SK-N-SH (cell line): ENCODE measurements around the gene SLC9A8. TPM values are rescaled to one million over a fixed set of nuclear protein-coding genes. Genes with fewer than 3 reads are reported as not detected.

ENCODE experiments used
- CTCF ChIA-PET: fragments of 300-600, 350-600 bp; formaldehyde crosslinking; extraction: SDS; loops from one replicate; lab custom pipeline; 2021; lab: Yijun Ruan, JAX
- POLR2A ChIA-PET: fragments of 350-600 bp; sonication (Branson Sonifier 250); formaldehyde crosslinking; extraction: SDS; loops from one replicate; lab custom pipeline; 2020; ENCODE audit warnings: antibody characterized with exemption, inconsistent platforms; lab: Yijun Ruan, JAX
- DNase-seq: peaks from one replicate; pipeline ENCODE4 v3.0.0; 2012
- H2AFZ ChIP-seq: fragments of 200-600 bp; sonication (generic); 2 replicates; pipeline ENCODE4 v1.8.1; 2016; ENCODE audit warnings: antibody characterized with exemption, mild to moderate bottlenecking, low read depth
- H3F3A ChIP-seq: fragments of 200-600 bp; sonication (generic); replicated peaks from 2 replicates; pipeline ENCODE3; 2016; ENCODE audit warnings: antibody characterized with exemption, mild to moderate bottlenecking; ENCODE audit not compliant: insufficient read depth
- H3K27ac ChIP-seq, 2 experiments: fragments of 200-500 bp in 1 of 2; fragments of 200-600 bp in 1 of 2; sonication (Bioruptor generic) in 1 of 2; sonication (generic), shearing (Covaris generic) in 1 of 2; 2 replicates each; pipeline versions ENCODE4 v1.5.1 to v1.6.1; 2014 to 2016; ENCODE audit warnings: low read depth in 2 of 2, inconsistent platforms in 1 of 2, low read length in 1 of 2, mild to moderate bottlenecking in 1 of 2, mixed read lengths in 1 of 2
- H3K27me3 ChIP-seq: fragments of 200-600 bp; sonication (generic), shearing (Covaris generic); 2 replicates; pipeline ENCODE4 v1.6.1; 2016; ENCODE audit warnings: mixed run types; ENCODE audit not compliant: insufficient read depth
- H3K36me3 ChIP-seq, 2 experiments: fragments of 200-500 bp in 1 of 2; fragments of 200-600 bp in 1 of 2; sonication (Bioruptor generic) in 1 of 2; sonication (generic) in 1 of 2; replicated peaks in 1 of 2; 2 replicates each; pipeline versions ENCODE3 to v1.5.1; 2014 to 2016; ENCODE audit warnings: low read length in 1 of 2, mild to moderate bottlenecking in 1 of 2; ENCODE audit not compliant: insufficient read depth in 2 of 2, control insufficient read depth in 1 of 2
- H3K4me1 ChIP-seq, 2 experiments: fragments of 200-500 bp in 1 of 2; fragments of 200-600 bp in 1 of 2; sonication (Bioruptor generic) in 1 of 2; sonication (generic), shearing (Covaris generic) in 1 of 2; 2 replicates each; pipeline versions ENCODE4 v1.5.1 to v1.6.1; 2014 to 2016; ENCODE audit warnings: low read depth in 1 of 2, low read length in 1 of 2, mixed run types in 1 of 2; ENCODE audit not compliant: insufficient read depth in 2 of 2, control insufficient read depth in 1 of 2
- H3K4me2 ChIP-seq: fragments of 200-600 bp; sonication (generic), shearing (Covaris generic); 2 replicates; pipeline ENCODE4 v1.6.1; 2017; ENCODE audit warnings: mixed run types
- H3K4me3 ChIP-seq, 2 experiments: fragments of 200-500 bp in 1 of 2; fragments of 200-600 bp in 1 of 2; sonication (Bioruptor generic) in 1 of 2; sonication (generic), shearing (Covaris generic) in 1 of 2; 2 replicates each; pipeline versions ENCODE4 v1.5.1 to v1.8.1; 2014 to 2016; ENCODE audit warnings: low read depth in 2 of 2, inconsistent platforms in 1 of 2, low read length in 1 of 2, mild to moderate bottlenecking in 1 of 2, mixed read lengths in 1 of 2, moderate library complexity in 1 of 2
- H3K79me2 ChIP-seq: fragments of 200-600 bp; sonication (generic); 2 replicates; pipeline ENCODE4 v1.8.1; 2017; ENCODE audit warnings: mild to moderate bottlenecking; ENCODE audit not compliant: insufficient read depth
- H3K9ac ChIP-seq: fragments of 200-600 bp; sonication (generic); 2 replicates; pipeline ENCODE4 v1.6.1; 2017; ENCODE audit warnings: mixed run types
- H3K9me2 ChIP-seq: fragments of 200-600 bp; sonication (generic); 2 replicates; pipeline ENCODE4 v1.6.1; 2017; ENCODE audit warnings: mixed run types
- H3K9me3 ChIP-seq: fragments of 200-600 bp; sonication (generic); 2 replicates; pipeline ENCODE4 v1.6.1; 2017; ENCODE audit warnings: mixed run types, mild to moderate bottlenecking, moderate library complexity
- H4K20me1 ChIP-seq: fragments of 200-600 bp; sonication (generic); 2 replicates; pipeline ENCODE4 v1.6.1; 2017; ENCODE audit warnings: mild to moderate bottlenecking, mixed run types; ENCODE audit not compliant: insufficient read depth
- EP300 ChIP-seq, 2 experiments: IDR thresholded peaks; 2 replicates each; pipeline versions ENCODE4 v1.4.0 to v1.6.1; 2012; ENCODE audit warnings: borderline replicate concordance in 1 of 2, low read depth in 1 of 2, low read length in 1 of 2
- FOSL2 ChIP-seq: IDR thresholded peaks from 2 replicates; pipeline ENCODE4 v1.4.0; 2012; ENCODE audit warnings: low read depth, mild to moderate bottlenecking, moderate library complexity, borderline replicate concordance
- FOXJ3 ChIP-seq: sonication (generic); formaldehyde crosslinking; IDR thresholded peaks from 2 replicates; pipeline ENCODE4 v1.5.1; 2020; ENCODE audit warnings: mild to moderate bottlenecking, missing genetic modification reagents
- FOXM1 ChIP-seq: IDR thresholded peaks from 2 replicates; pipeline ENCODE4 v1.4.0; 2012; ENCODE audit warnings: low read depth, mild to moderate bottlenecking
- GABPA ChIP-seq: IDR thresholded peaks from 2 replicates; pipeline ENCODE4 v1.4.0; 2012; ENCODE audit warnings: low read depth, mild to moderate bottlenecking
- GATA2 ChIP-seq: sonication (generic); formaldehyde crosslinking; IDR thresholded peaks from 2 replicates; pipeline ENCODE4 v1.5.0; 2020; ENCODE audit warnings: mild to moderate bottlenecking, missing genetic modification reagents
- JUND ChIP-seq: IDR thresholded peaks from 2 replicates; pipeline ENCODE4 v1.4.0; 2012
- MAX ChIP-seq: IDR thresholded peaks from 2 replicates; pipeline ENCODE4 v1.4.0; 2012; ENCODE audit warnings: low read depth
- MEF2A ChIP-seq: IDR thresholded peaks from 2 replicates; pipeline ENCODE4 v1.4.0; 2012; ENCODE audit warnings: low read depth, borderline replicate concordance
- NFIC ChIP-seq: IDR thresholded peaks from 2 replicates; pipeline ENCODE4 v1.4.0; 2012; ENCODE audit warnings: borderline replicate concordance
- PBX3 ChIP-seq: IDR thresholded peaks from 2 replicates; pipeline ENCODE4; 2012
- RCOR1 ChIP-seq: fragments of 150-350 bp; IDR thresholded peaks from 2 replicates; pipeline ENCODE4 v1.6.1; 2017; ENCODE audit warnings: antibody characterized with exemption, low read length
- RXRA ChIP-seq: IDR thresholded peaks from 2 replicates; pipeline ENCODE4 v1.4.0; 2012; ENCODE audit warnings: low read depth, mild to moderate bottlenecking, borderline replicate concordance
- SIN3A ChIP-seq: IDR thresholded peaks from 2 replicates; pipeline ENCODE4 v1.6.1; 2012; ENCODE audit warnings: low read depth, mild to moderate bottlenecking, low read length, moderate library complexity, borderline replicate concordance
- SMC3 ChIP-seq: IDR thresholded peaks from 2 replicates; pipeline ENCODE4 v1.6.1; 2012; ENCODE audit warnings: low read depth, low read length, improper control_type of control experiment
- TEAD4 ChIP-seq: IDR thresholded peaks from 2 replicates; pipeline ENCODE4 v1.4.0; 2012; ENCODE audit warnings: mild to moderate bottlenecking, borderline replicate concordance; ENCODE audit not compliant: insufficient read depth
- YY1 ChIP-seq: IDR thresholded peaks from 2 replicates; pipeline ENCODE4 v1.4.0; 2012; ENCODE audit warnings: low read depth, mild to moderate bottlenecking
- WGBS: methylation state at CpG from one replicate; pipeline ENCODE4 v1.1.6; 2017; ENCODE audit warnings: low lambda C conversion rate; 5-methylcytosine and 5-hydroxymethylcytosine counted together
- polyA plus RNA-seq, 3 experiments: library from polyadenylated mRNA; depleted of rRNA; stranded (reverse); fragments of >200 nt; gene quantifications; 2 replicates each; pipeline ENCODE4 v1.2.3, GENCODE V29; 2012
- TF ChIP-seq, protein P1 (sequence below): fragments of 150-350 bp; IDR thresholded peaks from 2 replicates; pipeline ENCODE4 v1.6.1; 2017; ENCODE audit warnings: antibody characterized with exemption, low read length, low read depth, borderline replicate concordance
- TF ChIP-seq, protein P2 (sequence below): fragments of 200-600 bp; sonication (generic); IDR thresholded peaks from 2 replicates; pipeline ENCODE4 v1.6.1; 2017; ENCODE audit warnings: antibody characterized with exemption, mild to moderate bottlenecking, moderate library complexity
- TF ChIP-seq, protein P3 (sequence below): IDR thresholded peaks from 2 replicates; pipeline ENCODE4 v1.6.1; 2012; ENCODE audit warnings: mild to moderate bottlenecking, low read depth, low read length, moderate library complexity

The SLC9A8 gene
- polyA plus RNA-seq, 1 of the 3 experiments (the other 2 are of a cell fraction): 3.4 TPM

DNA sequence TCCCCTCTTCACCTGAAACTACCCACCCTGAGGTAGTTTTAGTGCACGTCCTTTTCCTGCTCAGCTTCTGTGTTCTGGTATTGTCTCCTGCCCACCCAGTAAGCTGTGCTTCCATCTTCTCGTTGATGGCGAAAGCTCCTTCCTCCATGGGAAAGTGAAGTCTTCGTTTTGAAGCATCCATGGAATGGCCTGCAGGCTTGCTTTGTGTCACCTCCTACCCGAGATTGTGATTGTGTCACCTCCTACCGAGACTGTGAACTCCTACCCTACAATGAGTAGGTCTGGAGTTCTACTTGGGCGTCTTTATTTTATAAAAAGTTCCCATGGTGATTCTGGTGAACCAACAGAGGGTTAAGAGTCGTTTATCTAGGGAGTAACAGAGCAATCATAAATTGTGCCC, 25.9 kb downstream of the SLC9A8 start:
- DNase-seq: no peak
- Histone ChIP-seq H3K4me3 (no peak overlapping the region), H3K36me3 (peaks cover 4 to 13% of the 10 kb centered on the region in 2 experiments), H3K27me3 (no peaks in the 10 kb centered on the region)
- TF ChIP-seq FOSL2 (no peak), EP300 (IDR thresholded peaks at IDR 0.05; ENCODE audit: borderline replicate concordance in 1 of 2, low read depth in 1 of 2, low read length in 1 of 2) (no peak), SMC3 (no peak), FOXJ3 (CRISPR knock-in tag) (no peak), MAX (no peak), RXRA (no peak), PBX3 (no peak), NFIC (no peak), GABPA (no peak), YY1 (no peak), FOXM1 (no peak), SIN3A (no peak), MEF2A (no peak), JUND (no peak), GATA2 (CRISPR knock-in tag) (no peak), TEAD4 (no peak), RCOR1 (no peak)
- TF ChIP-seq, protein P1, sequence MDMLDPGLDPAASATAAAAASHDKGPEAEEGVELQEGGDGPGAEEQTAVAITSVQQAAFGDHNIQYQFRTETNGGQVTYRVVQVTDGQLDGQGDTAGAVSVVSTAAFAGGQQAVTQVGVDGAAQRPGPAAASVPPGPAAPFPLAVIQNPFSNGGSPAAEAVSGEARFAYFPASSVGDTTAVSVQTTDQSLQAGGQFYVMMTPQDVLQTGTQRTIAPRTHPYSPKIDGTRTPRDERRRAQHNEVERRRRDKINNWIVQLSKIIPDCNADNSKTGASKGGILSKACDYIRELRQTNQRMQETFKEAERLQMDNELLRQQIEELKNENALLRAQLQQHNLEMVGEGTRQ: no peak
- TF ChIP-seq, protein P2, sequence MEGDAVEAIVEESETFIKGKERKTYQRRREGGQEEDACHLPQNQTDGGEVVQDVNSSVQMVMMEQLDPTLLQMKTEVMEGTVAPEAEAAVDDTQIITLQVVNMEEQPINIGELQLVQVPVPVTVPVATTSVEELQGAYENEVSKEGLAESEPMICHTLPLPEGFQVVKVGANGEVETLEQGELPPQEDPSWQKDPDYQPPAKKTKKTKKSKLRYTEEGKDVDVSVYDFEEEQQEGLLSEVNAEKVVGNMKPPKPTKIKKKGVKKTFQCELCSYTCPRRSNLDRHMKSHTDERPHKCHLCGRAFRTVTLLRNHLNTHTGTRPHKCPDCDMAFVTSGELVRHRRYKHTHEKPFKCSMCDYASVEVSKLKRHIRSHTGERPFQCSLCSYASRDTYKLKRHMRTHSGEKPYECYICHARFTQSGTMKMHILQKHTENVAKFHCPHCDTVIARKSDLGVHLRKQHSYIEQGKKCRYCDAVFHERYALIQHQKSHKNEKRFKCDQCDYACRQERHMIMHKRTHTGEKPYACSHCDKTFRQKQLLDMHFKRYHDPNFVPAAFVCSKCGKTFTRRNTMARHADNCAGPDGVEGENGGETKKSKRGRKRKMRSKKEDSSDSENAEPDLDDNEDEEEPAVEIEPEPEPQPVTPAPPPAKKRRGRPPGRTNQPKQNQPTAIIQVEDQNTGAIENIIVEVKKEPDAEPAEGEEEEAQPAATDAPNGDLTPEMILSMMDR: no peak
- TF ChIP-seq, protein P3, sequence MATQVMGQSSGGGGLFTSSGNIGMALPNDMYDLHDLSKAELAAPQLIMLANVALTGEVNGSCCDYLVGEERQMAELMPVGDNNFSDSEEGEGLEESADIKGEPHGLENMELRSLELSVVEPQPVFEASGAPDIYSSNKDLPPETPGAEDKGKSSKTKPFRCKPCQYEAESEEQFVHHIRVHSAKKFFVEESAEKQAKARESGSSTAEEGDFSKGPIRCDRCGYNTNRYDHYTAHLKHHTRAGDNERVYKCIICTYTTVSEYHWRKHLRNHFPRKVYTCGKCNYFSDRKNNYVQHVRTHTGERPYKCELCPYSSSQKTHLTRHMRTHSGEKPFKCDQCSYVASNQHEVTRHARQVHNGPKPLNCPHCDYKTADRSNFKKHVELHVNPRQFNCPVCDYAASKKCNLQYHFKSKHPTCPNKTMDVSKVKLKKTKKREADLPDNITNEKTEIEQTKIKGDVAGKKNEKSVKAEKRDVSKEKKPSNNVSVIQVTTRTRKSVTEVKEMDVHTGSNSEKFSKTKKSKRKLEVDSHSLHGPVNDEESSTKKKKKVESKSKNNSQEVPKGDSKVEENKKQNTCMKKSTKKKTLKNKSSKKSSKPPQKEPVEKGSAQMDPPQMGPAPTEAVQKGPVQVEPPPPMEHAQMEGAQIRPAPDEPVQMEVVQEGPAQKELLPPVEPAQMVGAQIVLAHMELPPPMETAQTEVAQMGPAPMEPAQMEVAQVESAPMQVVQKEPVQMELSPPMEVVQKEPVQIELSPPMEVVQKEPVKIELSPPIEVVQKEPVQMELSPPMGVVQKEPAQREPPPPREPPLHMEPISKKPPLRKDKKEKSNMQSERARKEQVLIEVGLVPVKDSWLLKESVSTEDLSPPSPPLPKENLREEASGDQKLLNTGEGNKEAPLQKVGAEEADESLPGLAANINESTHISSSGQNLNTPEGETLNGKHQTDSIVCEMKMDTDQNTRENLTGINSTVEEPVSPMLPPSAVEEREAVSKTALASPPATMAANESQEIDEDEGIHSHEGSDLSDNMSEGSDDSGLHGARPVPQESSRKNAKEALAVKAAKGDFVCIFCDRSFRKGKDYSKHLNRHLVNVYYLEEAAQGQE: no peak
- TF ChIP-seq, all 33 proteins: peak for 0
- Histone ChIP-seq H3K9ac (no peak overlapping the region), H3K4me1 (peaks cover 0 to 7% of the 10 kb centered on the region in 2 experiments; a peak in 1 of 4 replicates), H3F3A (no peaks in the 10 kb centered on the region), H3K79me2 (no peaks in the 10 kb centered on the region), H3K4me2 (no peak overlapping the region), H3K9me2 (no peaks in the 10 kb centered on the region), H2AFZ (no peak overlapping the region), H3K9me3 (no peaks in the 10 kb centered on the region), H3K27ac (no peak overlapping the region), H4K20me1 (no peaks in the 10 kb centered on the region)
- ChIA-PET POLR2A (no interaction called here), CTCF (interaction anchor here (1.4 to 12.7 kb wide), 4 partner anchors 8 to 228 kb away, joined by 3 to 249 read pairs (median 14); no protein-coding TSS in a partner anchor)
- 84% methylated on average over 8 of the region's 8 CpGs for WGBS
